ENCODE measurements around the gene MBOAT1.
A peak's percentile ranks its signal among the peaks of the same experiment; 100 is the strongest.
"Not testable (repeated sequence)": the region's sequence is repeated elsewhere in the genome, so short reads cannot be mapped to it uniquely, and the experiment has no call there.

Gene MBOAT1

GRCh38 chr6:20212392-20213111 is at the start of gene MBOAT1:
Gene MBOAT1 (minus strand): TSS chr6:20212469. CDS start chr6:20212234, 235 bp downstream.
- peak; percentile 71 to 75 for DNase-seq

GRCh38 chr6:20261685-20262084 is 49.4 kb upstream of the MBOAT1 start:
- DNase-seq: no peak

GRCh38 chr6:20260360-20260759 is 48.1 kb upstream of the MBOAT1 start:
- DNase-seq: no peak

DNA sequence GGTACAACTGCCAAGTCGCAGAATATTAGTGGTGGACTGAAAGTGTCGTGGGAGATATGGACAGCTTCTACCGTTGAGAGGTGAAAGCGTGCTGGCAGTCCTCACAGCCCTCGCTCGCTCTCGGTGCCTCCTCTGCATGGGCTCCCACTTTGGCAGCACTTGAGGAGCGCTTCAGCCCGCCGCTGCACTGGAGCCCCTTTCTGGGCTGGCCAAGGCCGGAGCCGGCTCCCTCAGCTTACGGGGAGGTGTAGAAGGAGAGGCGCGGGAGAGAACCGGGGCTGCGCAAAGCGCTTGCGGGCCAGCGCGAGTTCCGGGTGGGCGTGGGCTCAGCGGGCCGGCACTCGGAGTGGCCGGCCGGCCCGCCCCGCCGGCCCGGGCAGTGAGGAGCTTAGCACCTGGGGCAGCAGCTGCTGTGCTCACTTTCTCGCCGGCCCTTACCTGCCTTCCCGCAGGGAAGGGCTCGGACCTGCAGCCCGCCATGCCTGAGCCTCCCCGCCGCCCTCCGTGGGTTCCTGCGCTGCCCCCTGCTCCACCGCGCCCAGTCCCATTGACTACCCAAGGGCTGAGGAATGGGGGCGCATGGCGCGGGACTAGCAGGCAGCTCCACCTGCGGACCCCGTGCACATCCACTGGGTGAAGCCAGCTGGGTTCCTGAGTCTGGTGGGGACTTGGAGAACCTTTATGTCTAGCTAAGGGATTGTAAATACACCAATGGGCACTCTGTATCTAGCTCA is 47.2 kb upstream of the MBOAT1 start:
- DNase-seq: no peak

GRCh38 chr6:20255428-20255827 is 43.2 kb upstream of the MBOAT1 start:
- no peak for DNase-seq

DNA sequence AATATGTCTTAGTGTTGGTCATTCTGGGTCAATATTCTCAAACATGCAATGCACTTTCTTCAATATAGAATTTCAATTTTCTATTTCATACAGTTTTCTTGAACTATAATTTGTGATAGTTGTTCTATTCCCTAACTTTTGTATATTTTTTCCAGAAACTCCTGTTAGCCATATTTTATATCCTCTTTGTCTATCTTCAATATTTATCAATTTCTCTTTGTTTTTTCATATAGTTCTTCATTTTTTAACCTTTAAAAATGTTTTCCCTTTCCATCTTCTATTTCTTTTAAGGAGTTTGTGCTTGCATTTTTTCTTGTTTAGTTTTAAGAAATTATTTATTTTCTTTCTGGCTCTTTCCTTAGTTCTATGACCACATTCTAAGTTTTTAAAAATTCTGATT is 42.0 kb upstream of the MBOAT1 start:
- no peak for DNase-seq

DNA sequence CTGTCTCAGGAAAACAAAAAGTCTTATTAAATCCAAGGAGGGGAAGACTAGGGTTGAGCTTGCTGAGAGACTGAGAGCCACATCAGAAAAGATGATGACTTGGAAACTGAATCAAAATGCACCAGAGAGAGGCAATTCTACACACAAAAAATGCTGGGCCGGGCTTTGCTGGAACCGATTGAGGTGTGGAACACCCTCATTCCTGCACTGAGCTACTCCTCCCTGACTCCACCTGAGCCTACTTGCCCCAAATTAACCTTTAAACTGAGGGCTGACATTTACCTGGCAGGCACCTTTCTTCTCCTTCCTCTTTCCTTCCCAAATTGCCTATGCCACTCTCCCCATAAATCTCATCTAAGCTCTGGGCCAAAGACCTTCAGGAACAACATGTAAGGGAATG is 40.8 kb upstream of the MBOAT1 start:
- no peak for DNase-seq

DNA sequence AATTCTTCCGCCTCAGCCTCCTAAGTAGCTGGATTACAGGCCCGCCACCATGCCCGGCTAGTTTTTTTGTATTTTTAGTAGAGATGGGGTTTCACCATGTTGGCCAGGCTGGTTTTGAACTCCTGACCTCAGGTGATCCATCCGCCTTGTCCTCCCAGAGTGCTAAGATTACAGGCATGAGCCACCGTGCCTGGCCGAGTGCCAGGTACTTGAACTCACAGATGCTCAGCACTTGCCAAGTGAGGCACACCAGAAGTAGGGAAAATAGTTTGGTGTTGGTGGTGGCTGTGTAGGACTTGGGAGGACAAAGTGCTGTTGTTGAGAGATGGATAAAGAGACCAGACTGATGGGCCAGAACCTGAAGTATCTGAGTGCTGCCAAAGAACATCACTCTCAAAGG is 40.0 kb upstream of the MBOAT1 start:
- DNase-seq: no peak

GRCh38 chr6:20251525-20251924 is 39.3 kb upstream of the MBOAT1 start:
- no peak for DNase-seq

DNA sequence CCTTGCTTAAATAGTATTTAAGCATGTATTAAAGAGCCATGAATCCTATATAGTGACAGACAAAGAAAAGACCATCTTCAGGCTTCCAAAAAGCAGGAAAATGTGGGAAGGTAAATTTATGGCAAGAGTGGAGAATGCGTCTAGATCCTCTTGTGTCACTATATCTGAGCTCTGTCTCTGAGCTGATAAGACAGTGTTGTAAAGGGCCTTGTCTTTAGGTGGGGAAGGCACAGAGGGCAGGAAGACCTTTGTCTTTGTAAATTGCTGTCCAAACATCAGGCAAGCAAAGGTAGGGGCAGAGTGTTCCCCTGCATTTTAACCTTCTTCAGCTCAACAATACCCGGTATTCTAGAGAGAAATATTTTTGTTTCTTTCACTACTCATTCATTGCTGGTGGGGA is 33.9 kb upstream of the MBOAT1 start:
- DNase-seq: no peak

DNA sequence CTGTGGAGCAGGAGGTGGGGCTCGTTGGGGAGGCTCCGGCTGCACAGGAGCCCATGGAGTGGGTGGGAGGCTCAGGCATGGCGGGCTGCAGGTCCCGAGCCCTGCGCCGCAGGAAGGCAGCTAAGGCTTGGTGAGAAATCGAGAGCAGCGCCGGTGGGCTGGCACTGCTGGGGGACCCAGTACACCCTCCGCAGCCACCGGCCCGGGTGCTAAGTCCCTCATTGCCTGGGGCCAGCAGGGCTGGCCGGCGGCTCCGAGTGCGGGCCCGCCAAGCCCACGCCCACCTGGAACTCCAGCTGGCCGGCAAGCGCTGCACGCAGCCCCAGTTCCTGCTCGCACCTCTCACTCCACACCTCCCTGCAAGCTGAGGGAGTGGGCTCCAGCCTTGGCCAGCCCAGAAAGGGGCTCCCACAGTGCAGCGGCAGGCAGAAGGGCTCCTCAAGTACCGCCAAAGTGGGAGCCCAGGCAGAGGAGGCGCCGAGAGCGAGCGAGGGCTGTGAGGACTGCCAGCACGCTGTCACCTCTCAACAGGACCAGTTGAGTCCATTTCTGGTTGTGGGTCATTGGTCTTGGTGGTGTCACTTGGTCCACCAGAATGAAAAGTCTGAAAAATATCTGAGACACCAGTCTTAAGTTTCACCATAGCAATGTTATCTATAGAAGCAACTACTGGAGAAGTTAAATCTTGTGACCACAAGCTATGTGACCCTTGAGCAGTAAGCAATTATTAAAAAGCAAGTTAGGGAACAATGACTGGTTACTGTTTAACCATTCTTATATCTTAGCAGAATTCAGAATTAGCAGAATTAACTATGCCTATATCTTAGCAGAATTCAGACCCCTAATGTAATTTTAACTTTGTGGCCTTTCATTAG is 32.8 kb upstream of the MBOAT1 start:
- DNase-seq: not testable (repeated sequence)

DNA sequence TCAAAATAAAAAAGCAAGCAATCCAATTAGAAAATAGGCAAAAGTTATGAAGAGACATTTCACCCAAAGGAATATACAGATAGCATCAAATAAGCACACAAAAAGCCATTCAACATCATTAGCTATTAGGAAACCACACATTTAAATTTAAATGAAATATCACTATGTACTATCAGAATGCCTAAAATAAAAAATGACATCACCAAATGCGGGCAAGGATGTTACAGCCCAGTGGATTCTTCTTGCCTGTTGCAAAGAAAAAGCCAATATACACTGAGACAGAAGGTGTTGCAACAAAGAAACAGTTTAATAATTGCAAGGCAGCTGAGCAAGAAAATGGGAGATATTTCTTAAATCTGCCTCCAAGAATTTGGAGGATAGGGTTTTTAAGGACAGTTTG is 31.0 kb upstream of the MBOAT1 start:
- no peak for DNase-seq

GRCh38 chr6:20242397-20242796 is 30.1 kb upstream of the MBOAT1 start:
- no peak for DNase-seq

- no peak for DNase-seq
Measured at GRCh38 chr6:20241102-20241501, 28.8 kb upstream of the MBOAT1 start.

- DNase-seq: no peak
Measured at GRCh38 chr6:20238688-20239587, 26.7 kb upstream of the MBOAT1 start.

- DNase-seq: no peak
Measured at GRCh38 chr6:20237677-20238460, 25.6 kb upstream of the MBOAT1 start.

DNA sequence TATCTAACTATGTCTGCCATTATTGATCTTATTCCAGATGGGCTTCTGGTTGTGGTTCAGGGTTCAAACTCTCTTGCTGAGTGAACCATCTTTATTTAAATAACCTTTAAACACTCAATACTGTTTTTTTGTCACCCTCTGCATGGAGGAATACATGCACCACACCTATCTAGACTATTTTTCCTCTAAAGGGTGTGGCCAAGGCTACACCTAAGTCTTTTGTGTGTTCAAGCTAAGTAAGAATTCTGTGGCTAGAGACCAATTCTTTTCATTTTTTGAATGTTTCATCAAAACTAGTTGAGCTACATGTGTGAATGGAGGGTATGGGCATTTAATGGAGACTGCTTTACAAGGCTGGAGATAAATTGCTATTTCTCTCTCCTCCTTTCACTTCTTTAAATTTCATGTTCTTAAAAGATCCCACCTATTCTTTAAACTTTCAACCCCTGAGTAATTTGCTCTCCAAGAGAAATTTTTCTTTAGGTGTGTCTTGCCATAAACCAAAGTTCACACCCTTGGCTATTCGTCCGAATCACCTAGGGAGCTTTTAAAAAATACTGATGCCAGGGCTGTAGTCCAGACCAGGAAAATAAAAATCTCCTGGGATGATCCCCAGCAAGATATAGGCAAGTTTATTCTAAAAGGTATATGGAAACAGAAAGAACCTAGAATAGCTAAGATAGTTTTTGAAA is 24.8 kb upstream of the MBOAT1 start:
- no peak for DNase-seq

DNA sequence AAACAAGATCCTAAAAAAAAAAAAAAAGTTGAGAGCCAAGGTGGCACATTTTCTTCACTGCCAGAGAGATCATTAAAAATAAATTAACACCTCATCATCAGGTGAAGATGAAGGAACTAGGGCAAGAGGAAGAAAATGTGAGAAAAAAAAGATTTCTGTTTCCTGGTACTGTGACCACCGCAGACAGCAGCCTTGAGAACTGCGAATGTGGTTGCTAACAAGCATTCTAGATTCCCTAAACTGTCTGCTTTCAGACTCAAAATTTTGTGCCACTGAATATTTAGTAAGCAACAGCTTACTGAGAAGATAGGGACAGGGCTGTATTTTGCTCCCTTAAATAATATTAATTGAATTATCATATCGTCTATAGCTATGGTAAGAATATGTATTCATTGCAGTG is 24.1 kb upstream of the MBOAT1 start:
- no peak for DNase-seq

GRCh38 chr6:20235041-20235440 is 22.8 kb upstream of the MBOAT1 start:
- DNase-seq: no peak

DNA sequence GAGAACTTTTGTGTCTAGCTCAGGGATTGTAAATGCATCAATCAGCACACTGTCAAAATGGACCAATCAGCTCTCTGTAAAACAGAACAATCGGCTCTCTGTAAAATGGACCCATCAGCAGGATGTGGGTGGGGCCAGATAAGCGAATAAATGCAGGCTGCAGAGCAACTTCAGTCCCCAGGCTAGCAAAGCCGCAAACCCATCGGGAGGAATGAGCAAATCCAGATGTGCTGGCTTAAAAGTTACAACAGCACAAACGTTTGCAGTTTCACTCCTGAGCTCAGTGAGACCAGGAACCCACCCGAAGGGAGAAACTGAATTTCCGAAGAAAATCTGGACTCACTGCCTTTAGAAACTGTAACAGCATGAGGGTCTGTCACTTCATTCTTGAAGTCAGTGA is 21.9 kb upstream of the MBOAT1 start:
- no peak for DNase-seq
